H9 (cell line): ENCODE data around the gene FANCE. TPM values are rescaled to one million over a fixed set of nuclear protein-coding genes. Genes with fewer than 3 reads are reported as not detected.
A peak's percentile ranks its signal among the peaks of the same experiment; 100 is the strongest.

ENCODE experiments used
- DNase-seq: peaks from one replicate; pipeline ENCODE4 v3.0.0-alpha.2; 2017
- H2AFZ ChIP-seq: one replicate; pipeline ENCODE4 v1.6.1; 2013; ENCODE audit warnings: mild to moderate bottlenecking, low read length, control low read depth, moderate library complexity
- H2AK5ac ChIP-seq: 2 replicates; pipeline ENCODE4 v1.6.1; 2013; ENCODE audit warnings: low read length, control low read depth, mixed read lengths; ENCODE audit not compliant: insufficient read length
- H2BK120ac ChIP-seq: one replicate; pipeline ENCODE4 v1.6.1; 2013; ENCODE audit warnings: low read depth, mild to moderate bottlenecking, low read length, control low read depth, inconsistent platforms; ENCODE audit not compliant: poor library complexity, severe bottlenecking
- H2BK12ac ChIP-seq: 2 replicates; pipeline ENCODE4 v1.6.1; 2013; ENCODE audit warnings: low read length, control low read depth, mixed read lengths, low read depth; ENCODE audit not compliant: insufficient read length
- H2BK15ac ChIP-seq: 2 replicates; pipeline ENCODE4 v1.6.1; 2013; ENCODE audit warnings: low read depth, low read length, control low read depth
- H2BK20ac ChIP-seq: one replicate; pipeline ENCODE4 v1.6.1; 2013; ENCODE audit warnings: low read depth, mild to moderate bottlenecking, low read length, control low read depth, inconsistent platforms; ENCODE audit not compliant: poor library complexity, severe bottlenecking
- H2BK5ac ChIP-seq: 2 replicates; pipeline ENCODE4 v1.6.1; 2013; ENCODE audit warnings: low read length, control low read depth, mixed read lengths; ENCODE audit not compliant: insufficient read length
- H3K14ac ChIP-seq: 2 replicates; pipeline ENCODE4 v1.6.1; 2013; ENCODE audit warnings: low read length, control low read depth; ENCODE audit not compliant: insufficient read depth
- H3K18ac ChIP-seq: 2 replicates; pipeline ENCODE4 v1.6.1; 2013; ENCODE audit warnings: low read depth, mild to moderate bottlenecking, mixed read lengths, low read length, control low read depth; ENCODE audit not compliant: insufficient read length
- H3K23ac ChIP-seq: 2 replicates; pipeline ENCODE4 v1.6.1; 2013; ENCODE audit warnings: low read length, control low read depth, mixed read lengths, low read depth; ENCODE audit not compliant: insufficient read length
- H3K23me2 ChIP-seq: 2 replicates; pipeline ENCODE4 v1.6.1; 2013; ENCODE audit warnings: low read depth, mild to moderate bottlenecking, mixed read lengths, low read length, control low read depth; ENCODE audit not compliant: insufficient read length, poor library complexity, severe bottlenecking
- H3K27ac ChIP-seq: 2 replicates; pipeline ENCODE4 v1.5.1; 2013; ENCODE audit warnings: low read length, control low read depth, mixed read lengths, low read depth; ENCODE audit not compliant: insufficient read length
- H3K27me3 ChIP-seq: 2 replicates; pipeline ENCODE4 v1.6.1; 2013; ENCODE audit warnings: low read length, control low read depth, inconsistent platforms; ENCODE audit not compliant: insufficient read depth
- H3K4ac ChIP-seq: 2 replicates; pipeline ENCODE4 v1.6.1; 2013; ENCODE audit warnings: low read depth, mild to moderate bottlenecking, control low read depth, inconsistent platforms, low read length, moderate library complexity
- H3K4me1 ChIP-seq: 2 replicates; pipeline ENCODE4 v1.6.1; 2013; ENCODE audit warnings: low read length, control low read depth, inconsistent platforms; ENCODE audit not compliant: insufficient read depth
- H3K4me2 ChIP-seq: 2 replicates; pipeline ENCODE4 v1.6.1; 2013; ENCODE audit warnings: low read length, control low read depth, mixed read lengths; ENCODE audit not compliant: insufficient read length, insufficient read depth
- H3K56ac ChIP-seq: 2 replicates; pipeline ENCODE4 v1.6.1; 2013; ENCODE audit warnings: low read depth, mild to moderate bottlenecking, mixed read lengths, low read length, control low read depth; ENCODE audit not compliant: insufficient read length
- H3K79me1 ChIP-seq: 2 replicates; pipeline ENCODE4 v1.6.1; 2013; ENCODE audit warnings: low read depth, mild to moderate bottlenecking, moderate library complexity, low read length, control low read depth, inconsistent platforms; ENCODE audit not compliant: insufficient read depth, poor library complexity, severe bottlenecking
- H3K79me2 ChIP-seq: 2 replicates; pipeline ENCODE4 v1.6.1; 2013; ENCODE audit warnings: low read length, control low read depth, inconsistent platforms; ENCODE audit not compliant: insufficient read depth
- H3K9ac ChIP-seq: 2 replicates; pipeline ENCODE4 v1.6.1; 2013; ENCODE audit warnings: low read length, control low read depth, mixed read lengths; ENCODE audit not compliant: insufficient read length; ENCODE audit errors: extremely low read depth
- H3K9me3 ChIP-seq: one replicate; pipeline ENCODE4 v1.6.1; 2013; ENCODE audit warnings: low read depth, low read length, inconsistent platforms; ENCODE audit not compliant: control insufficient read depth
- H3T11ph ChIP-seq: one replicate; pipeline ENCODE4 v1.6.1; 2013; ENCODE audit warnings: mild to moderate bottlenecking, low read length, control low read depth, inconsistent platforms
- H4K20me1 ChIP-seq: one replicate; pipeline ENCODE4 v1.6.1; 2013; ENCODE audit not compliant: control insufficient read depth, insufficient read length, insufficient read depth
- H4K5ac ChIP-seq: 2 replicates; pipeline ENCODE4 v1.6.1; 2013; ENCODE audit warnings: low read depth, mild to moderate bottlenecking, mixed read lengths, low read length, control low read depth; ENCODE audit not compliant: insufficient read length
- H4K8ac ChIP-seq: replicated peaks from 2 replicates; pipeline ENCODE4 v1.6.1; 2013; ENCODE audit warnings: low read length, control low read depth, mixed read lengths, low read depth; ENCODE audit not compliant: insufficient read length
- H4K91ac ChIP-seq: 2 replicates; pipeline ENCODE4 v1.6.1; 2013; ENCODE audit warnings: low read depth, mild to moderate bottlenecking, moderate library complexity, mixed read lengths, low read length, control low read depth; ENCODE audit not compliant: insufficient read length
- H3K27ac Mint-ChIP-seq, 3 experiments: 2 replicates in 2 of 3; 3 replicates in 1 of 3; pipeline ENCODE4 v1.8.0; 2020 to 2021; ENCODE audit warnings: mixed read lengths in 3 of 3, mild to moderate bottlenecking in 1 of 3, moderate library complexity in 1 of 3
- H3K27me3 Mint-ChIP-seq: 2 replicates; pipeline ENCODE4 v1.8.0; 2021; ENCODE audit warnings: low read depth, mild to moderate bottlenecking, moderate library complexity, mixed read lengths
- H3K36me3 Mint-ChIP-seq, 3 experiments: 2 replicates in 2 of 3; 3 replicates in 1 of 3; pipeline ENCODE4 v1.8.0; 2020 to 2021; ENCODE audit warnings: low read depth in 3 of 3, mixed read lengths in 3 of 3; ENCODE audit not compliant: insufficient read depth in 1 of 3
- H3K4me1 Mint-ChIP-seq, 2 experiments: 2 replicates each; pipeline ENCODE4 v1.8.0; 2020; ENCODE audit warnings: mixed read lengths in 2 of 2
- H3K4me3 Mint-ChIP-seq, 2 experiments: 2 replicates in 1 of 2; 3 replicates in 1 of 2; pipeline ENCODE4 v1.8.0; 2020 to 2021; ENCODE audit warnings: mild to moderate bottlenecking in 2 of 2, mixed read lengths in 2 of 2, moderate library complexity in 1 of 2
- H3K9me3 Mint-ChIP-seq, 2 experiments: 2 replicates in 1 of 2; 3 replicates in 1 of 2; pipeline ENCODE4 v1.8.0; 2020; ENCODE audit warnings: mild to moderate bottlenecking in 2 of 2, mixed read lengths in 2 of 2, moderate library complexity in 1 of 2
- WGBS: extraction: QIAGEN DNeasy Blood & Tissue Kit; methylation state at CpG from one replicate; pipeline ENCODE4 v1.1.7; 2013; ENCODE audit warnings: missing lambda C conversion rate, low lambda C conversion rate, mixed read lengths; ENCODE audit not compliant: insufficient read length; ENCODE audit errors: extremely low coverage; 5-methylcytosine and 5-hydroxymethylcytosine counted together
- total RNA-seq: library from RNA; stranded (reverse); gene quantifications from 2 replicates; pipeline ENCODE4 v1.2.1, GENCODE V29; 2021
- TF ChIP-seq, protein P1 (sequence below): fragments of 200-600 bp; sonication (generic); conservative IDR thresholded peaks from 3 replicates; pipeline ENCODE4 v1.8.0; 2021; ENCODE audit warnings: antibody characterized with exemption, mild to moderate bottlenecking

Gene FANCE
- total RNA-seq, 1 experiment from 2014 or later, result 8.4 TPM

- Histone ChIP-seq H3K79me2 (no peaks in the 10 kb centered on the region; the same call in 1 of the 2 replicates), H3K14ac (no peak overlapping the region), H2AFZ (no peak overlapping the region), H3K23me2 (peaks cover 22% of the 10 kb centered on the region), H3K79me1 (no peaks in the 10 kb centered on the region), H2BK5ac (no peak overlapping the region), H3K27ac (no peak overlapping the region), H3K4me2 (no peak overlapping the region), H3K9me3 (no peaks in the 10 kb centered on the region), H3K4me1 (peaks cover 20% of the 10 kb centered on the region; the same call in 1 of the 2 replicates), H2BK12ac (no peak overlapping the region), H4K91ac (no peak overlapping the region), H3T11ph (no peak overlapping the region), H4K5ac (no peak overlapping the region), H3K23ac (no peak overlapping the region), H2BK20ac (no peak overlapping the region), H2BK15ac (no peak overlapping the region), H4K8ac (no peak overlapping the region), H3K27me3 (no peaks in the 10 kb centered on the region), H2AK5ac (no peak overlapping the region), H3K4ac (no peak overlapping the region), H3K9ac (no peak overlapping the region), H4K20me1 (peaks cover 1% of the 10 kb centered on the region), H2BK120ac (no peak overlapping the region), H3K18ac (no peak overlapping the region), H3K56ac (no peak overlapping the region)
- TF ChIP-seq, protein P1, sequence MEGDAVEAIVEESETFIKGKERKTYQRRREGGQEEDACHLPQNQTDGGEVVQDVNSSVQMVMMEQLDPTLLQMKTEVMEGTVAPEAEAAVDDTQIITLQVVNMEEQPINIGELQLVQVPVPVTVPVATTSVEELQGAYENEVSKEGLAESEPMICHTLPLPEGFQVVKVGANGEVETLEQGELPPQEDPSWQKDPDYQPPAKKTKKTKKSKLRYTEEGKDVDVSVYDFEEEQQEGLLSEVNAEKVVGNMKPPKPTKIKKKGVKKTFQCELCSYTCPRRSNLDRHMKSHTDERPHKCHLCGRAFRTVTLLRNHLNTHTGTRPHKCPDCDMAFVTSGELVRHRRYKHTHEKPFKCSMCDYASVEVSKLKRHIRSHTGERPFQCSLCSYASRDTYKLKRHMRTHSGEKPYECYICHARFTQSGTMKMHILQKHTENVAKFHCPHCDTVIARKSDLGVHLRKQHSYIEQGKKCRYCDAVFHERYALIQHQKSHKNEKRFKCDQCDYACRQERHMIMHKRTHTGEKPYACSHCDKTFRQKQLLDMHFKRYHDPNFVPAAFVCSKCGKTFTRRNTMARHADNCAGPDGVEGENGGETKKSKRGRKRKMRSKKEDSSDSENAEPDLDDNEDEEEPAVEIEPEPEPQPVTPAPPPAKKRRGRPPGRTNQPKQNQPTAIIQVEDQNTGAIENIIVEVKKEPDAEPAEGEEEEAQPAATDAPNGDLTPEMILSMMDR, result no peak
- WGBS, result no CpG with 5 or more reads among the region's 9 CpGs
- H3K4me3 Mint-ChIP-seq, result no peak overlapping the region
- H3K27ac Mint-ChIP-seq, result peak overlapping the region; percentile 53 to 77 (median 75); a peak in 4 of 7 replicates
- H3K9me3 Mint-ChIP-seq, result no peaks in the 10 kb centered on the region; a peak in 1 of 5 replicates
- peaks cover 0 to 9% (median under 1%) of the 10 kb centered on the region in 3 experiments; a peak in 3 of 7 replicates for H3K36me3 Mint-ChIP-seq
- H3K27me3 Mint-ChIP-seq, result peaks cover 2% of the 10 kb centered on the region
- no peak for DNase-seq
- peaks cover 69 to 77% of the 10 kb centered on the region in 2 experiments for H3K4me1 Mint-ChIP-seq
These were observed 36.4 kb downstream of the FANCE start for GRCh38 chr6:35488517-35488862.
